ENCODE measurements around the gene SMG7.

The SMG7 gene

GRCh38 chr1:183565261-183565660, 93.0 kb downstream of the SMG7 start:
- DNase-seq (ENCODE audit: low read depth), result no peak
- no peak overlapping the region for H3K4me3 ChIP-seq (ENCODE audit: control insufficient read depth, low read depth, low read length)
- TF ChIP-seq CTCF (conservative IDR thresholded peaks at IDR 0.05; ENCODE audit: control insufficient read depth, insufficient read depth, low read depth, low read length), result no peak

GRCh38 chr1:183566026-183566425, 93.7 kb downstream of the SMG7 start:
- no peak for DNase-seq (ENCODE audit: low read depth)
- no peak for TF ChIP-seq CTCF (conservative IDR thresholded peaks at IDR 0.05; ENCODE audit: control insufficient read depth, insufficient read depth, low read depth, low read length)
- no peak overlapping the region for H3K4me3 ChIP-seq (ENCODE audit: control insufficient read depth, low read depth, low read length)

- DNase-seq (ENCODE audit: low read depth), result peak; percentile 54
- no peak for TF ChIP-seq CTCF (conservative IDR thresholded peaks at IDR 0.05; ENCODE audit: control insufficient read depth, insufficient read depth, low read depth, low read length)
- H3K4me3 ChIP-seq (ENCODE audit: control insufficient read depth, low read depth, low read length), result no peak overlapping the region
Observed at GRCh38 chr1:183567584-183567983, 95.3 kb downstream of the SMG7 start.

GRCh38 chr1:183568176-183569021, 96.1 kb downstream of the SMG7 start:
- H3K4me3 ChIP-seq (ENCODE audit: control insufficient read depth, low read depth, low read length), result no peak overlapping the region
- no peak for DNase-seq (ENCODE audit: low read depth)
- TF ChIP-seq CTCF (conservative IDR thresholded peaks at IDR 0.05; ENCODE audit: control insufficient read depth, insufficient read depth, low read depth, low read length), result no peak

GRCh38 chr1:183569141-183569540, 96.8 kb downstream of the SMG7 start:
- DNase-seq (ENCODE audit: low read depth), result no peak
- no peak overlapping the region for H3K4me3 ChIP-seq (ENCODE audit: control insufficient read depth, low read depth, low read length)
- TF ChIP-seq CTCF (conservative IDR thresholded peaks at IDR 0.05; ENCODE audit: control insufficient read depth, insufficient read depth, low read depth, low read length), result no peak

GRCh38 chr1:183569801-183570200, 97.5 kb downstream of the SMG7 start:
- TF ChIP-seq CTCF (conservative IDR thresholded peaks at IDR 0.05; ENCODE audit: control insufficient read depth, insufficient read depth, low read depth, low read length), result no peak
- no peak for DNase-seq (ENCODE audit: low read depth)
- no peak overlapping the region for H3K4me3 ChIP-seq (ENCODE audit: control insufficient read depth, low read depth, low read length)
